ENCODE data around the gene CCDC112. TPM values are rescaled to one million over a fixed set of nuclear protein-coding genes. Genes with fewer than 3 reads are reported as not detected.

Gene CCDC112
- total and polyA plus RNA-seq, 12 donors: 1.6 to 10.1 (median 4.5) TPM

- no peak for DNase-seq
- intact Hi-C loops (cut with DNase I): no loop called here
- peaks cover 6 to 22% of the 10 kb centered on the region in 2 donors for H3K4me1 ChIP-seq (replicated peaks in 1 of 2)
- no peaks in the 10 kb centered on the region for H3K27me3 ChIP-seq
- WGBS, 4 donors: 37 to 47% (median 44%) methylated on average over 4 of the region's 4 CpGs
- H3K4me3 ChIP-seq: no peak overlapping the region
- no peaks in the 10 kb centered on the region for H3K9me3 ChIP-seq (replicated peaks in 1 of 3)
- TF ChIP-seq POLR2A (IDR thresholded peaks at IDR 0.05): no peak
- TF ChIP-seq, protein P1, sequence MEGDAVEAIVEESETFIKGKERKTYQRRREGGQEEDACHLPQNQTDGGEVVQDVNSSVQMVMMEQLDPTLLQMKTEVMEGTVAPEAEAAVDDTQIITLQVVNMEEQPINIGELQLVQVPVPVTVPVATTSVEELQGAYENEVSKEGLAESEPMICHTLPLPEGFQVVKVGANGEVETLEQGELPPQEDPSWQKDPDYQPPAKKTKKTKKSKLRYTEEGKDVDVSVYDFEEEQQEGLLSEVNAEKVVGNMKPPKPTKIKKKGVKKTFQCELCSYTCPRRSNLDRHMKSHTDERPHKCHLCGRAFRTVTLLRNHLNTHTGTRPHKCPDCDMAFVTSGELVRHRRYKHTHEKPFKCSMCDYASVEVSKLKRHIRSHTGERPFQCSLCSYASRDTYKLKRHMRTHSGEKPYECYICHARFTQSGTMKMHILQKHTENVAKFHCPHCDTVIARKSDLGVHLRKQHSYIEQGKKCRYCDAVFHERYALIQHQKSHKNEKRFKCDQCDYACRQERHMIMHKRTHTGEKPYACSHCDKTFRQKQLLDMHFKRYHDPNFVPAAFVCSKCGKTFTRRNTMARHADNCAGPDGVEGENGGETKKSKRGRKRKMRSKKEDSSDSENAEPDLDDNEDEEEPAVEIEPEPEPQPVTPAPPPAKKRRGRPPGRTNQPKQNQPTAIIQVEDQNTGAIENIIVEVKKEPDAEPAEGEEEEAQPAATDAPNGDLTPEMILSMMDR (IDR thresholded peaks at IDR 0.05): no peak
- H3K27ac ChIP-seq: no peak overlapping the region
- peaks cover 0 to 24% of the 10 kb centered on the region in 2 donors for H3K36me3 ChIP-seq (replicated peaks in 1 of 2)
These were observed 54.4 kb downstream of the CCDC112 start for GRCh38 chr5:115241881-115242642.

GRCh38 chr5:115237066-115237465 lies 59.4 kb downstream of the CCDC112 start:
- intact Hi-C loops (cut with DNase I): no loop called here
- no peaks in the 10 kb centered on the region for H3K9me3 ChIP-seq (replicated peaks in 1 of 3)
- WGBS, 4 donors: 88 to 97% (median 93%) methylated on average over 3 of the region's 3 CpGs
- peaks cover 0 to 7% of the 10 kb centered on the region in 2 donors for H3K4me1 ChIP-seq (replicated peaks in 1 of 2)
- TF ChIP-seq, protein P1 (IDR thresholded peaks at IDR 0.05): no peak
- TF ChIP-seq POLR2A (IDR thresholded peaks at IDR 0.05): no peak
- H3K4me3 ChIP-seq: no peak overlapping the region
- H3K36me3 ChIP-seq (replicated peaks in 1 of 2): peaks cover 0 to 28% of the 10 kb centered on the region in 2 donors
- H3K27ac ChIP-seq: no peak overlapping the region
- DNase-seq: no peak
- H3K27me3 ChIP-seq: no peaks in the 10 kb centered on the region

DNA sequence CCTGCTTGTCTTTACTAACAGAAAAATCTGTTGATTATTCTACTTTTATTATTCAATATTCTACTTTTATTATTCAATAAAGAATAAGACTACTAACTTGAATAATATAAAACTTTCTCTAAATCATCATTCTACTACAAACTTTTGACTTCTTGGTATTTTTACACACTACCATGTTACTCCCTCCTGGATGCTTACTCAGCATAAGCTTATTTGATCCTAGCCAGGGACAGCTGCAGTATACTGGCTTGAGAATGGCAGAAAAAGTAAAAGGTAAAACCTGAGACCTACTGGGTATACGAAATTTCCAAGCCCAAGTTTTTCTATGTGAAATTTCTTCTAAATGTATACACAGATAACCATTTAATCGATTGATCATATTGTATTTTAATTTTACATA lies 59.9 kb downstream of the CCDC112 start:
- H3K4me1 ChIP-seq (replicated peaks in 1 of 2): peaks cover 0 to 3% of the 10 kb centered on the region in 2 donors
- no peaks in the 10 kb centered on the region for H3K9me3 ChIP-seq (replicated peaks in 1 of 3)
- peaks cover 0 to 28% of the 10 kb centered on the region in 2 donors for H3K36me3 ChIP-seq (replicated peaks in 1 of 2)
- H3K27ac ChIP-seq: no peak overlapping the region
- no peaks in the 10 kb centered on the region for H3K27me3 ChIP-seq
- 92 to 95% (median 93%) methylated on average over 2 of the region's 2 CpGs for WGBS, 4 donors
- DNase-seq: no peak
- intact Hi-C loops (cut with DNase I): no loop called here
- no peak overlapping the region for H3K4me3 ChIP-seq
- TF ChIP-seq, protein P1 (IDR thresholded peaks at IDR 0.05): no peak
- no peak for TF ChIP-seq POLR2A (IDR thresholded peaks at IDR 0.05)

GRCh38 chr5:115231598-115231997 lies 64.9 kb downstream of the CCDC112 start:
- peaks cover 0 to 9% of the 10 kb centered on the region in 2 donors for H3K36me3 ChIP-seq (replicated peaks in 1 of 2)
- whole genome bisulfite sequencing, 4 donors: 89 to 92% (median 91%) methylated on average over 4 of the region's 4 CpGs
- no peaks in the 10 kb centered on the region for H3K9me3 ChIP-seq (replicated peaks in 1 of 3)
- intact Hi-C loops (cut with DNase I): no loop called here
- no peaks in the 10 kb centered on the region for H3K27me3 ChIP-seq
- no peak for DNase-seq
- no peak overlapping the region for H3K4me3 ChIP-seq
- H3K27ac ChIP-seq: no peak overlapping the region
- H3K4me1 ChIP-seq (replicated peaks in 1 of 2): no peaks in the 10 kb centered on the region
- no peak for TF ChIP-seq POLR2A (IDR thresholded peaks at IDR 0.05)
- TF ChIP-seq, protein P1 (IDR thresholded peaks at IDR 0.05): no peak

All from adrenal gland (tissue), 12 donors.